Stimulated activated CD4-positive, alpha-beta T cell treated with anti-CD3 and anti-CD28 coated beads, TNF-alpha, amount 100 ng/mL, for 48 hours (primary cell): ENCODE data around the gene POU6F2.
"Not testable (repeated sequence)": the region's sequence is repeated elsewhere in the genome, so short reads cannot be mapped to it uniquely, and the experiment has no call there.

ENCODE experiments used
- DNase-seq, 3 donors: peaks; one replicate each; pipeline ENCODE4 v3.0.0-alpha.2; 2020; ENCODE audit warnings: low read depth in 3 of 3

POU6F2 gene

DNA sequence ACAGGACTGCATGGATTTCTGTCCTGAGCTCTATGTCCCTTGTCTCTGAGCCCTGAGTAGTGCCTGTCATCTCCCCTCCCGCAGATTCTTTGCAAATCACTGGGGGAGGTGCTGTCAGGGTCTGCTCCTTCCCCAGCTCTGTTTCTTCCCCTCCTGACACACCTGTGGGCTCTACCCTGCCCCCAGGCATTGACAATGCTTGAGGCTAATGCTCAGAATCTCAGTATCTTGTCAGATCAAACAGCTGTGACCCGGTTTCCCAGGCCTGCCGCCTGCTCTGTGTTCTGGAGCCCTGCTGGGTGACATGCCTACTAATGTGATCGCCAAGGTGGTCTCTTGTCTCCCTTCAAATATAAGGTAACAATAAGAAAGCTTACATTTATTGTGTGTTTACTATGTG lies 209.0 kb downstream of the POU6F2 start:
- no peak for DNase-seq

- DNase-seq: no peak
Measured at GRCh38 chr7:39187130-39187529, 209.4 kb downstream of the POU6F2 start.

- no peak for DNase-seq
Measured at GRCh38 chr7:39192476-39192875, 214.8 kb downstream of the POU6F2 start.

DNA sequence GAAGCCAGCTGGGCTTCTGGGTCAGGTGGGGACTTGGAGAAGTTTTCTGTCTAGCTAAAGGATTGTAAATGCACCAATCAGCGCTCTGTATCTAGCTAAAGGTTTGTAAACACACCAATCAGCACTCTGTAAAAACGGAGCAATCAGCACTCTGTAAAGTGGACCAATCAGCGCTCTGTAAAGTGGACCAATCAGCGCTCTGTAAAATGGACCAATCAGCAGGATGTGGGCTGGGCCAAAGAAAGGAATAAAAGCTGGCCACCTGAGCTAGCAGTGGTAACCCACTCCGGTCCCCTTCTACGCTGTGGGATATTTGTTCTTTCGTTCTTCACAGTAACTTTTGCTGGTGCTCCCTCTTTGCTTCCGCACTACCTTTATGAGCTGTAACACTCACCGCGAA lies 216.7 kb downstream of the POU6F2 start:
- not testable (repeated sequence) for DNase-seq

DNA sequence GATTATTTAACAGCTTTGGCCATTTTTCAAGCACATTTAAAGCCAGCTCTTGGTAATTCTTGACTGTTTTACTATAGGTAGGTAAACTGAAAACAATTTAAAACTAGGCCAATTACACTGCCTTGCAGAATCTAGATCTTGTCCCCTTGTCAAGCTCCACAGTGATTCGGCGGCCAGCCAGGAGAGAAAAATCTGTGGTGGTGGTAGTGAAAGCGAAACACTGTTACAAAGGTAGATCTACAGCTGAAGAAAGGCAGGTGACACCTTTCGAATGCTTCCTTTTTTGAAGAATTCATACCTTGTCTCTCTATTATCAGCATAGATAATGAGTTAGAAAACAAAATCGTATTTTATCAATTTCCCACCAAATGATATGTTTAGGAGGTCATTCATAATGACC lies 218.3 kb downstream of the POU6F2 start:
- DNase-seq: no peak

- no peak for DNase-seq
Measured at GRCh38 chr7:39197831-39198230, 220.1 kb downstream of the POU6F2 start.

- DNase-seq: no peak
Measured at GRCh38 chr7:39198556-39198955, 220.8 kb downstream of the POU6F2 start.

- DNase-seq: no peak
Measured at GRCh38 chr7:39199006-39199405, 221.3 kb downstream of the POU6F2 start.

DNA sequence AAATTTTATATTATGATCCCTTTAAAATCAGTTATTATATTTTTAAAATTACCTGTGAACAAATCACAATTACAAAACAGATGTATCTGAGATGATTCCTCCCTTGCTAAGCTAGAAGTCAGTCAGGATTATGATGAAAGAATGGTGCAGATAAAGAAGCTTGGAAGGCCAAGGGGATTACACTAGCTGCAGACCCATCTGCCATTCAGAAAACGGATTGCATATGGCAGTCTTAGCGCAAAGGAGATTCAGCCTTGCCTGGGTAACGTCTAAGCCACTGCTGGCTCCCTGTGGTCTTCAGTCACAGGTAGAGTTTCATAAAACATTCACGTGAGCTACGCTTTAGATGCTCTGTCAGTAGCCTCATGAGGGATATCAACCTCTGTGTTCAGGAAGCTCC lies 222.2 kb downstream of the POU6F2 start:
- no peak for DNase-seq

DNA sequence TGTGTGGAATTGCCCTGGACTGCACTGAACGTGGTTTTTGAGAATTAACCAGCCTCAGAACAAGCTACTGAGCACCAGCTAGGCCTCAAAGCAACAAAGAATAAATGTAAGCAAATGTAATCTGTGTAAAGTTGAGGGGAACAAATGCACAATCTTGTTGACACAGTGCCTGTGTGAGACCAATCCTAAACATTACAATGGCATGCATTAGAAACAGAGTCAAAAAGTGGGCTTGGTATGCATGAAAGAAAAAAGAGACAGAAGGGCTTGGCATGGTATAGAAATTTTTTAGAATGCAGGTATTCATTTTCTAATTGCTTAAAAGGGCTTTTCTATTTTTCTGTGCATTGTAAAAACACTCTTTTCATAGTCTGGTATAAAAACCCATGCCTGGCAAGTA lies 224.3 kb downstream of the POU6F2 start:
- DNase-seq: no peak

DNA sequence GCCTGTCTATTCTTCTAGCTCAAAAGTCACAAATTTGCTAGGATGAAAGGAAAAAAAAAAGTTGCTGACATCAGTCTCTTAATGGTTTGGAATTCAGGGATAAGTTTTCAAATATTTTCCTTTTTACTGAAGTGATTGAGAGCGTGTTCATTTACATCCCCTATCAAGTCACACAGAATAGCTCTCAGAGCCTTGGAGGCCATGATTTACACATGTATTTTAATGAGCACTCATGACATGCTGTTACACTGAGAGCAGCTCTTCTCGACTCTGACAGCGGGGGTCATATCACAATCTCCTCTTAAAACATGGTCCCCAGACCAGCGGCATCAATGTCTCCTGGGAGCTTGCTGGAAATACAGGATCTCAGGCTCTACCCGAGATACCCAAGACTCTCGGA lies 232.7 kb downstream of the POU6F2 start:
- DNase-seq: no peak

DNA sequence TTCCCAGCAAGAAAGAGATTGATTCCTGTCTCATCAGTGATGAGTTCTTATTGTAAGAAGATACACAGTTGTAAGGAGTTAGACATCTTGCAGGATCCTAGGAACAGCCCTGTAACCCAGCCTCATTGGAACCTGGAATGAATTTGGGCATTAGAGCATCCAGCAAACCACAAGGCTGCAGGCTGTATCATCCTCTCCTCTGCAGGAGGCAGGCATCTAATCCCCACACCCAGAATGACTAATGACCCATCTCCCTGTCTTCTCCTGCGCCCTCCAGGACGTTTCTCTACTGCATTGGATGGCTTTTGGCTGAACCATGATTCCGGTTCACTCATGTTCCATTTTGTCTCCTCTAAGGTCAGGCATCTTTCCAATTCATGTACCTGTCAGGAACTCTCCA lies 233.9 kb downstream of the POU6F2 start:
- no peak for DNase-seq

GRCh38 chr7:39212876-39213275 lies 235.2 kb downstream of the POU6F2 start:
- DNase-seq: no peak

DNA sequence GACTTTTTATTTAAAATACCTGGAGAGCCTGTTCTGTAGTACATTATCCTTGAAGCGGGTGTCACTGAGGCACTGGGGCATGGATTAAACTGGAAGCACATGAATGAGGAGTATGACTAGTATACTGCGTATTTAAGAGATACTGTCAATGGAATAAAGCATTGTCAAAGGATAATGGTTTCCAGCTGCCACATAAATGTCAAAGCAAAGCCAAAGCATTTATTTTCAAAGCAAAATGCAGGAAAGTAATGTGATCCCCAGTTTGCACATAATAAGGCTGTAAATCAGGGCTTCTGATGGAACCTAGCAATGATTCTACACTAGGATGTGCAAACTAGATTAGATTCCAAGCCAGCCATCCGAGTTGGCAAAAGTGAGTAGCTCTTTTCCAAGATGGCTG lies 240.1 kb downstream of the POU6F2 start:
- no peak for DNase-seq

GRCh38 chr7:39219869-39220268 lies 242.2 kb downstream of the POU6F2 start:
- no peak for DNase-seq

DNA sequence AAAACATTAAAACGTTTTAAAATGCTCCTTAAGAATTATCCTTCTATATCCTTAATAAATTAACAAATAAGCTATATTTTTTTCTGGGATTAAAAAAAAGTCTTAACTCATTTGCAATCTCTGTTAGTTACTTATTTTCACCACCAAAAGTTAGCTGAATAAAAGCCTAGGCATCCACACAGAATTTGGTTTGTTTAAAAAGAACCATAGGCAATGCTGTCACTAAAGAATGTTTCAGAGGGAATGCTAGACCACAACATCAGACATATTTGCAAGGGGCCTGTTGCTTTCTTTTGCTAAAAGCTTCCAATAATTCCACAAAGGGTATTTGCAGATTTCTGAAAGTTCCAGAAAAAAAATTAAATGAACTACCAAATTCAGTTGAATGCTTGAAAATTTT lies 244.2 kb downstream of the POU6F2 start:
- DNase-seq: no peak

DNA sequence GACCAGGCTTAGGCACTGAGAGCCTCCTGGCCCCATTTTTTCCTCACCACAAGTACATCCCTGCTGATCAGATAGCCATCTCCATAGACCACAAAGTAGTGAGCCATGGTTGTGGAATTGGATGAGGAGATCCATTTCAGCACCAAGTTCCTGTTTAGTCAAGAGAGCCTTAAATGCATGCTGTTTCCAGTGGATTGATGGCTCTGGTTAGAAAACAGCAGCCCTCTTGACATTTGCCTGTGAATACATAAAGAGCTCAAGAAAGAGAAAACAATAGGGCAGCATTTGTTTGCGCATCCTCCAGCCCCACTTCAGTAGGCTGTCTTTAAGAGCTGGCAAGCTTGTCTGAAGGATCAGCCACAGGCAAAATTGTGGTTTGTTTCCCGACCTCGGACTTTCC lies 251.2 kb downstream of the POU6F2 start:
- DNase-seq: no peak

DNA sequence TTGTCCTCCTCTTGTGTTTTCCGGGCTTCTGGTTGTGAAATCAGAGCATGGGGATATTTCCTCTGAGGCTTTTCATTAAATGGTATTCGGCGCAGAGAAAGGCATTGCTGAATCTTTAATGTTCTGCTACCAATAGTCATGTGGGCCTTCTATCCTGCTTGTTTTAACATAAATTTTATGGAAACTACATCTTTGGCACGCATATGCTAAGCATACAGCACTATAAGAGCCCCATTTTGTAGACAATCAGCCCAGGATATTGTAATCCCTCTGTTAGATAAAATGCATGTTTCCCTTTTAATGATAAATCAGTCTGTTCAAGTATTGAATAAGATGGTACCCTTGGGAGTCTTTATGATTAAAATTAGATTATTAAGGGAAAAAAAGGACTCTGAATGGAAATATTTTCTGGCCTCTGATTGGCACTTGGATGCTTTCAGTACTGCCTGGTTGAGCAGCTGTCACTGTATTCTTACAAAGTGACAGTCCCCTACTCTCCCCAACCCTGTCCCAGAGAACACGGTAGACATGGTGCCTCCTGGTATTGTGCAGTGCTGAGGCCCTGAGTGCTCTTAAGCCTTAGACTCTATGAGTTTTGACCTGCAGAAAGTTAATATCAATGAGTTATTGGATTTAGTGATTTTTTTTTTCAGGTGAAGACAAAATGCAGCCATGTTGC lies 256.3 kb downstream of the POU6F2 start:
- DNase-seq: no peak

GRCh38 chr7:39238234-39238869 lies 260.6 kb downstream of the POU6F2 start:
- no peak for DNase-seq

- DNase-seq: no peak
Measured at GRCh38 chr7:39240864-39241263, 263.2 kb downstream of the POU6F2 start.

DNA sequence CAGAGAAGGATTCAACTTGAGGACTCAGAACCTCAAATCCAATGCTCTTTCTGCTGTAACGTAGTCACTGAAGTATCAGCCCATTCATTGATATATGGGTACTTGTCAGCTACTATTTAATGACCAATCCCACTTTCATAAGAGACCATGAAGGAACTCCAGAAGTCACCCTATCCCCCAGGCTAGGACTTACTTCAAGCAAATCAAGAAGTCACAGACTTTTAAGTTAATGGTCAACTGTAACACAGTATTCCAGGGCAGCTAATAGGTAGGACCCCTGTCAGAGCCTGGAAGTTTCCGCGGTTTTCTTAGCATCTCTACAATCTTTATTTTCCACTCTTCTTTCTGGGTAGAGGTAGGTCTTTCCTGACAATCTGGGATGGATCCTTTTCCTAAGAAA lies 269.9 kb downstream of the POU6F2 start:
- DNase-seq: no peak

DNA sequence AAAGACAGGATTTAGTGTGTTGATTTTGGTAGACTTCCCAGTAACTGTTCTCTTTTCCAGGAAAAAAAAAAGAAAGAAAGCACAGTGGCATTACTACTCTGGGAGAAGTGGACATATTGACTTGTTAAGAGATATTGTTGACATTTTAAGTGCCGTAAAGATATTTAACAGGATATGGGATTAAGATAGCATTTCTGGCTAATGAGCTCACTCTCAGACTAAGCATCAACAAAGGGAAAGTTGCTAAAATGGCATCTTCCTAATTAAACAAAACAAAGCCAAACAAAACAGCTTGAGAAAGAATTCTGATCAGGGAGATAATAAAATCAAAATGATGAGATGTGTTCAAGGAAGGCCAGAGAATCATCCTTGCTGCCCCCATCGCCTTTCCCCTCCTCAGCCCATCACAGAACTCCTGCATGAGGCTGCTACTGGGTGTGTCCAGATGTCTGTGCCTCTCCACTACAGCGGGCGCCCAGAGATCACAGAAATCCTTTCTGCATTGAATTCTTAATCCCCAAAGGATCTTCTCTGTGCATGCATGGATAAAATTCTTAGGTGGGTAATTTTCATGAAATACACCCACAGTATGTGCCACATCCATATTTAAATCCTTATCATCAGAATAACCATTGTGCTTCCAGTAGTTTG lies 270.5 kb downstream of the POU6F2 start:
- no peak for DNase-seq

DNA sequence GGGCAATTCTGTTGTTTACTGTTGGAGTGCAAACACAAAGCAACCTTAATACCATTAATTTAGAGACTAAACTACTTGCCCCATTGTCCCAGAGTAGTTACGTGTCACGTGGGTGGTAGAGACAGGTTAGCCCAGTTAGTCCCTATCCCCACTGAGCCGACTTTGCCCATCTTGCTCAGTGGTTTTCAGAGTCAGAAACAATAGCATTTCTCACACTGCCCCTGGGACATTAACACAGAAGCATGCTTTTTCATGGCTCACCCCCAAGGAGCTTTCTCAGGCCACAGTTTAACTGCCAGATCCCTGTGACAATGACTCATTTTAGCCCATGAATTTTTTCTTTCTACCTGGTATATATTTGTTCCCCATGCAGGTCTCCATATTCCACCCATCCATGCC lies 271.0 kb downstream of the POU6F2 start:
- no peak for DNase-seq
